Measurements from ENCODE around the gene OXTR. TPM values are rescaled to one million over a fixed set of nuclear protein-coding genes. Genes with fewer than 3 reads are reported as not detected.

The OXTR gene
- 0.88 and 0.95 TPM in 2 replicates for total RNA-seq (2016; rRNA removed; fragmentation: Illumina TruSeq; extraction: Trizol)
- total RNA-seq (2016; cell fraction: cytosol; rRNA removed; fragmentation: Illumina TruSeq; extraction: Trizol; ENCODE audit: low read depth) = 0.10 and 0.44 TPM in 2 replicates
- total RNA-seq (2016; cell fraction: insoluble cytoplasmic fraction; rRNA removed; fragmentation: Illumina TruSeq; extraction: Trizol) = 0.68 and 0.95 TPM in 2 replicates
- total RNA-seq (2016; cell fraction: membrane; rRNA removed; fragmentation: Illumina TruSeq; extraction: Trizol) = 0.38 and 0.49 TPM in 2 replicates
- total RNA-seq (2016; cell fraction: nucleus; rRNA removed; fragmentation: Illumina TruSeq; extraction: Trizol) = 1.8 and 2.1 TPM in 2 replicates
- polyA plus RNA-seq (2011; rRNA removed) = 0.36 and 0.39 TPM in 2 replicates
- polyA plus RNA-seq (2011; cell fraction: cytosol; rRNA removed) = 0.17 and 0.19 TPM in 2 replicates
- 1.0 and 1.2 TPM in 2 replicates for polyA plus RNA-seq (2011; cell fraction: nucleus; rRNA removed)
- 0.24 and 0.37 TPM in 2 replicates for polyA plus RNA-seq (2012)
- 0.07 and 0.12 TPM in 2 replicates for polyA plus RNA-seq (2016; cell fraction: cytosol; fragmentation: Illumina TruSeq; extraction: Trizol; ENCODE audit: low read depth)
- polyA plus RNA-seq (2016; cell fraction: insoluble cytoplasmic fraction; fragmentation: Illumina TruSeq; extraction: Trizol; ENCODE audit: low read depth) = 0.88 and 1.1 TPM in 2 replicates
- 0.18 and 0.26 TPM in 2 replicates for polyA plus RNA-seq (2016; cell fraction: membrane; fragmentation: Illumina TruSeq; extraction: Trizol; ENCODE audit: low read depth)
- polyA plus RNA-seq (2016; cell fraction: nucleus; fragmentation: Illumina TruSeq; extraction: Trizol; ENCODE audit: insufficient read depth, low read depth) = 3.6 and 4.1 TPM in 2 replicates
- polyA minus RNA-seq (2011; rRNA and poly(A)+ RNA removed; ENCODE audit: low replicate concordance) = 1.1 and 3.6 TPM in 2 replicates
- polyA minus RNA-seq (2011; cell fraction: cytosol; rRNA and poly(A)+ RNA removed) = 0.09 and 0.40 TPM in 2 replicates
- 0.37 and 1.0 TPM in 2 replicates for polyA minus RNA-seq (2011; cell fraction: nucleus; rRNA and poly(A)+ RNA removed)
- Bru-seq, nascent RNA = percentile 28 among the genes with signal in this experiment
- percentile 38 among the genes with signal in this experiment for BruChase-seq, experiment 1, labeled RNA remaining after a 6-hour chase
- percentile 40 among the genes with signal in this experiment for BruChase-seq, experiment 2, labeled RNA remaining after a 2-hour chase
- long read RNA-seq, experiment 1 = 0 reads
- long read RNA-seq, experiment 2 = 0 reads

DNA sequence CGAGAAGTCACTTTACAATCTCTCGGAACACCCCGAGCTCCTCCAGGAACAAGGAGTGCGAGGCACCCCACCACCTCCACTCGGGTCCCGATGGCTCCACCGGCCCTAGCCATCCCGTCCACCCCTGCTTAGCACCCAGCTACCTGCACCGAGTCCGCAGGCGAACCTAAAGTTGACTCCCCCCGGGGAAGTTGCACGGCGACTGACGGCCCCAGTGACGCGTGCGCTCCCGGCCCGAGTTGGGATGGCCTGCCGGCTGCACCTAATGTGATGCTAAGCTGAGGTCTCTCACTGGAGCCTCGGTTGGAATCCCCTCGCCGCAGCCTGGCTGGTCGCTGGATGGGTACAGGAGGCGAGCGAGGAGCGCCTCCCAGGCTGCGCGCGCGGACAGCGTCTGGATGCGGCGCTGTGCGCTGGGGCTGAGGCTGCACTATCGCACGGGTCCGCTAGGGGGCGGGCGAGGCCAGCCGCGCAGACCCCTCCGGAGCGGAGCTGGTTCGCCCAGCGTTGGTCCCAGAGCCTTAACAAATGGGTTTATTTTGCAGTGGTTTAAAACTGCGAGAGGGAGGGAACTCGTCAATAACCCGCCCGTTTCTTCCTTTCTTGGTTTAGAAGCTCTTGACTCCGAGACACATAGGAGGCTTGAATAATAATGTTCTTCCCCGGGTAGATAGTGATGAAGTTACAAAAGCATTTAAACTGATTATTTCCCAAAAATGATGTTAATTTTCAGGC, at the start of gene OXTR:
Gene OXTR (minus strand): TSS at position 526 of the 735 bp plus-strand sequence. CDS start 1,426 bp downstream, outside the sequence.
- WGBS (ENCODE audit: low lambda C conversion rate) = 21% methylated on average over 26 of the region's 53 CpGs
- H3K4me1 ChIP-seq (ENCODE audit: insufficient read depth, low read length) = peaks cover 32% of the 10 kb centered on the region
- FAIRE-seq (peak; percentile 26), DNase-seq (ENCODE audit: low spot score) (peak; percentile 40), ATAC-seq (peak; percentile 96)
- no peak within 1 kb of the TSS for H3K27ac ChIP-seq (ENCODE audit: extremely low read length, insufficient read depth, low read length)
- no peak within 1 kb of the TSS for H2AFZ ChIP-seq (ENCODE audit: low read length)
- ChIA-PET POLR2A (interaction anchor here (0.8 to 1.4 kb wide), 2 partner anchors 122 to 196 kb away, joined by 3 to 5 read pairs; no protein-coding TSS in a partner anchor), CTCF (ENCODE audit: low intra/inter-chr PET ratio, low total read pairs) (interaction anchor here (2.2 kb wide), 1 partner anchor 106 kb away, joined by 8 read pairs; no protein-coding TSS in a partner anchor)
- in situ Hi-C loops (cut with HindIII; ENCODE audit: extremely low pct_ligation_motif_present, low pct_unique_long_range_greater_than_20kb) (no loop called here), intact Hi-C loops (cut with micrococcal nuclease; ENCODE audit: unreplicated experiment) (loop anchor here (1.0 kb wide), 1 partner anchor 106 kb away; no protein-coding TSS in a partner anchor)
- H4K20me1 ChIP-seq (ENCODE audit: insufficient read depth, low read length) = no peaks in the 10 kb centered on the region
- no peak within 1 kb of the TSS for H3K9ac ChIP-seq (ENCODE audit: insufficient read depth, low read depth, low read length)
- H3K36me3 ChIP-seq (replicated peaks in 1 of 2; ENCODE audit: control insufficient read depth in 1 of 2, insufficient read depth in 2 of 2, low read length in 2 of 2) = no peaks in the 10 kb centered on the region
- H3K4me2 ChIP-seq (ENCODE audit: low read depth, low read length) = peak within 1 kb of the TSS; percentile 70
- no peaks in the 10 kb centered on the region for H3K79me2 ChIP-seq (ENCODE audit: insufficient read depth, low read length)
- H3K9me3 ChIP-seq (ENCODE audit: low read length) = no peaks in the 10 kb centered on the region
- no TSS peak for BruUV-seq (replicated peaks)
- peak within 1 kb of the TSS in 2 of 3 experiments; percentile 45 to 62; a peak in 5 of 6 replicates for H3K4me3 ChIP-seq (replicated peaks in 1 of 3; ENCODE audit: insufficient read depth in 1 of 3, low read depth in 2 of 3, low read length in 3 of 3)
- peaks cover 0 to 9% of the 10 kb centered on the region in 2 experiments; a peak in 2 of 5 replicates for H3K27me3 ChIP-seq (ENCODE audit: control insufficient read depth in 1 of 2, insufficient read depth in 2 of 2, low read length in 2 of 2)
- TF ChIP-seq ARHGAP35 (CRISPR knock-in tag; IDR thresholded peaks at IDR 0.05; ENCODE audit: borderline replicate concordance) (no peak), RBFOX2 (IDR thresholded peaks at IDR 0.05; ENCODE audit: low read depth, low read length) (no peak), FOXA1 (IDR thresholded peaks at IDR 0.05) (no peak), FOXA1 (CRISPR knock-in tag; IDR thresholded peaks at IDR 0.05) (0 out of 2 replicates have a peak, but pooled peaks have one; percentile 11), KLF13 (CRISPR knock-in tag; IDR thresholded peaks at IDR 0.05) (no peak), HOXA5 (CRISPR knock-in tag; IDR thresholded peaks at IDR 0.05) (no peak), HMG20A (CRISPR knock-in tag; IDR thresholded peaks at IDR 0.05; ENCODE audit: borderline replicate concordance) (no peak), BHLHE40 (IDR thresholded peaks at IDR 0.05; ENCODE audit: low read length) (0 out of 2 replicates have a peak, but pooled peaks have one; percentile 13), ZNF768 (CRISPR knock-in tag; IDR thresholded peaks at IDR 0.05) (peak; percentile 68; the same call in 1 of the 2 replicates), YEATS4 (CRISPR knock-in tag; IDR thresholded peaks at IDR 0.05; ENCODE audit: borderline replicate concordance) (no peak), ZNF432 (CRISPR knock-in tag; IDR thresholded peaks at IDR 0.05; ENCODE audit: borderline replicate concordance) (no peak), TCF12 (IDR thresholded peaks at IDR 0.05) (no peak), TCF12 (CRISPR knock-in tag; IDR thresholded peaks at IDR 0.05) (no peak), ZSCAN31 (CRISPR knock-in tag; IDR thresholded peaks at IDR 0.05; ENCODE audit: low read depth) (0 out of 2 replicates have a peak, but pooled peaks have one; percentile 45), NFKB2 (CRISPR knock-in tag; IDR thresholded peaks at IDR 0.05; ENCODE audit: borderline replicate concordance) (no peak), SALL1 (CRISPR knock-in tag; IDR thresholded peaks at IDR 0.05) (peak; percentile 62; the same call in 1 of the 2 replicates), SP4 (CRISPR knock-in tag; IDR thresholded peaks at IDR 0.05) (peak; percentile 29; the same call in 1 of the 2 replicates)
- TF ChIP-seq, protein P1, sequence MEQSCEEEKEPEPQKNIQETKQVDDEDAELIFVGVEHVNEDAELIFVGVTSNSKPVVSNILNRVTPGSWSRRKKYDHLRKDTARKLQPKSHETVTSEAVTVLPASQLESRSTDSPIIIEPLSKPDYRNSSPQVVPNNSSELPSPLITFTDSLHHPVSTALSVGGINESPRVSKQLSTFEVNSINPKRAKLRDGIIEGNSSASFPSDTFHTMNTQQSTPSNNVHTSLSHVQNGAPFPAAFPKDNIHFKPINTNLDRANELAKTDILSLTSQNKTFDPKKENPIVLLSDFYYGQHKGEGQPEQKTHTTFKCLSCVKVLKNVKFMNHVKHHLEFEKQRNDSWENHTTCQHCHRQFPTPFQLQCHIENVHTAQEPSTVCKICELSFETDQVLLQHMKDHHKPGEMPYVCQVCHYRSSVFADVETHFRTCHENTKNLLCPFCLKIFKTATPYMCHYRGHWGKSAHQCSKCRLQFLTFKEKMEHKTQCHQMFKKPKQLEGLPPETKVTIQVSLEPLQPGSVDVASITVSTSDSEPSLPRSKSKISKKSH (CRISPR knock-in tag; IDR thresholded peaks at IDR 0.05; ENCODE audit: borderline replicate concordance) = peak; percentile 48; the same call in 1 of the 2 replicates
